Panc1 (cell line): ENCODE measurements around the gene NEMP1.

Source experiments
- POLR2AphosphoS5 ChIP-seq: IDR thresholded peaks from 2 replicates; pipeline ENCODE4 v1.6.1; 2012; ENCODE audit warnings: mild to moderate bottlenecking, low read depth, low read length, moderate library complexity
- TCF7L2 ChIP-seq: IDR thresholded peaks from 2 replicates; pipeline ENCODE4 v1.6.1; 2011; ENCODE audit warnings: mild to moderate bottlenecking, low read depth, low read length, inconsistent platforms
- TF ChIP-seq, protein P1 (sequence below): fragments of 450-650 bp; IDR thresholded peaks from 2 replicates; pipeline ENCODE4 v1.5.1; 2017; ENCODE audit warnings: mild to moderate bottlenecking
- TF ChIP-seq, protein P2 (sequence below), 2 experiments: IDR thresholded peaks; 2 replicates each; pipeline ENCODE4 v1.6.1; 2011 to 2012; ENCODE audit warnings: low read depth in 2 of 2, control low read depth in 1 of 2, low read length in 1 of 2, mild to moderate bottlenecking in 1 of 2, moderate library complexity in 1 of 2; ENCODE audit not compliant: insufficient read depth in 1 of 2

DNA sequence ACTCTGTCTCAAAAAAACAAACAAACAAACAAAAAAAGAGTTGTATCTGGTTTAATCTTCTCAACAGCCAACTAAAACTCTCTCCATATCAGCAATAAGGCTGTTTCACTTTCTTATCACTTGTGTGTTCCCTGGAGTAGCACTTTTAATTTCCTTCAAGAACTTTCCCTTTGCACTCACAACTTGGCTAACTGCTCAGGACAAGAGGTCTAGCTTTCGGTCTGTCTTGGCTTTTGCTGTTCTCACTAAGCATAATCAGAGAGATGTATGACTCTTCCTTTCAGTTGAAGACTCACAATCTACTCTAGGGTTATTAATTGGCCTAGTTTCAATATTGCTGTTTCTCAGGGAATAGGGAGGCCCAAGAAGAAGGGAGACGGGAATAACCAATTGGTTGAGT, 12.3 kb downstream of the NEMP1 start:
- TF ChIP-seq, protein P1, sequence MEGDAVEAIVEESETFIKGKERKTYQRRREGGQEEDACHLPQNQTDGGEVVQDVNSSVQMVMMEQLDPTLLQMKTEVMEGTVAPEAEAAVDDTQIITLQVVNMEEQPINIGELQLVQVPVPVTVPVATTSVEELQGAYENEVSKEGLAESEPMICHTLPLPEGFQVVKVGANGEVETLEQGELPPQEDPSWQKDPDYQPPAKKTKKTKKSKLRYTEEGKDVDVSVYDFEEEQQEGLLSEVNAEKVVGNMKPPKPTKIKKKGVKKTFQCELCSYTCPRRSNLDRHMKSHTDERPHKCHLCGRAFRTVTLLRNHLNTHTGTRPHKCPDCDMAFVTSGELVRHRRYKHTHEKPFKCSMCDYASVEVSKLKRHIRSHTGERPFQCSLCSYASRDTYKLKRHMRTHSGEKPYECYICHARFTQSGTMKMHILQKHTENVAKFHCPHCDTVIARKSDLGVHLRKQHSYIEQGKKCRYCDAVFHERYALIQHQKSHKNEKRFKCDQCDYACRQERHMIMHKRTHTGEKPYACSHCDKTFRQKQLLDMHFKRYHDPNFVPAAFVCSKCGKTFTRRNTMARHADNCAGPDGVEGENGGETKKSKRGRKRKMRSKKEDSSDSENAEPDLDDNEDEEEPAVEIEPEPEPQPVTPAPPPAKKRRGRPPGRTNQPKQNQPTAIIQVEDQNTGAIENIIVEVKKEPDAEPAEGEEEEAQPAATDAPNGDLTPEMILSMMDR: no peak
- TF ChIP-seq, protein P2, sequence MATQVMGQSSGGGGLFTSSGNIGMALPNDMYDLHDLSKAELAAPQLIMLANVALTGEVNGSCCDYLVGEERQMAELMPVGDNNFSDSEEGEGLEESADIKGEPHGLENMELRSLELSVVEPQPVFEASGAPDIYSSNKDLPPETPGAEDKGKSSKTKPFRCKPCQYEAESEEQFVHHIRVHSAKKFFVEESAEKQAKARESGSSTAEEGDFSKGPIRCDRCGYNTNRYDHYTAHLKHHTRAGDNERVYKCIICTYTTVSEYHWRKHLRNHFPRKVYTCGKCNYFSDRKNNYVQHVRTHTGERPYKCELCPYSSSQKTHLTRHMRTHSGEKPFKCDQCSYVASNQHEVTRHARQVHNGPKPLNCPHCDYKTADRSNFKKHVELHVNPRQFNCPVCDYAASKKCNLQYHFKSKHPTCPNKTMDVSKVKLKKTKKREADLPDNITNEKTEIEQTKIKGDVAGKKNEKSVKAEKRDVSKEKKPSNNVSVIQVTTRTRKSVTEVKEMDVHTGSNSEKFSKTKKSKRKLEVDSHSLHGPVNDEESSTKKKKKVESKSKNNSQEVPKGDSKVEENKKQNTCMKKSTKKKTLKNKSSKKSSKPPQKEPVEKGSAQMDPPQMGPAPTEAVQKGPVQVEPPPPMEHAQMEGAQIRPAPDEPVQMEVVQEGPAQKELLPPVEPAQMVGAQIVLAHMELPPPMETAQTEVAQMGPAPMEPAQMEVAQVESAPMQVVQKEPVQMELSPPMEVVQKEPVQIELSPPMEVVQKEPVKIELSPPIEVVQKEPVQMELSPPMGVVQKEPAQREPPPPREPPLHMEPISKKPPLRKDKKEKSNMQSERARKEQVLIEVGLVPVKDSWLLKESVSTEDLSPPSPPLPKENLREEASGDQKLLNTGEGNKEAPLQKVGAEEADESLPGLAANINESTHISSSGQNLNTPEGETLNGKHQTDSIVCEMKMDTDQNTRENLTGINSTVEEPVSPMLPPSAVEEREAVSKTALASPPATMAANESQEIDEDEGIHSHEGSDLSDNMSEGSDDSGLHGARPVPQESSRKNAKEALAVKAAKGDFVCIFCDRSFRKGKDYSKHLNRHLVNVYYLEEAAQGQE (IDR thresholded peaks at IDR 0.05; ENCODE audit: insufficient read depth in 1 of 2, low read depth in 2 of 2, low read length in 1 of 2): no peak
- TF ChIP-seq POLR2AphosphoS5 (no peak; the same call in 1 of the 2 replicates), TCF7L2 (no peak)
